C4-2B (cell line): Measurements from ENCODE around the gene SLC35A1.

Experiments
- H3K27ac ChIP-seq: fragments of 450-650 bp; 2 replicates; pipeline ENCODE4 v1.5.1; 2017
- CTCF ChIP-seq: fragments of 450-650 bp; conservative IDR thresholded peaks from 2 replicates; pipeline ENCODE4 v1.5.1; 2017; ENCODE audit warnings: mild to moderate bottlenecking
- ZFX ChIP-seq: fragments of 450-650 bp; IDR thresholded peaks from 2 replicates; pipeline ENCODE4 v1.6.1; 2017

Gene SLC35A1

GRCh38 chr6:87472525-87473418 lies at the start of gene SLC35A1:
TSS of gene SLC35A1 (plus strand) at chr6:87472974. CDS start at chr6:87473004, 30 bp downstream.
- H3K27ac ChIP-seq: peak within 1 kb of the TSS; percentile 78
- TF ChIP-seq CTCF (no peak), ZFX (peak; percentile 23; the same call in 1 of the 2 replicates)

- no peak overlapping the region for H3K27ac ChIP-seq
- TF ChIP-seq ZFX (no peak), CTCF (no peak)
Measured at GRCh38 chr6:87426789-87427188, 46.0 kb upstream of the SLC35A1 start.

- no peak for TF ChIP-seq ZFX
- no peak for TF ChIP-seq CTCF
- H3K27ac ChIP-seq: no peak overlapping the region
Measured at GRCh38 chr6:87430499-87430898, 42.3 kb upstream of the SLC35A1 start.

GRCh38 chr6:87431263-87431662 lies 41.5 kb upstream of the SLC35A1 start:
- no peak overlapping the region for H3K27ac ChIP-seq
- TF ChIP-seq CTCF (no peak), ZFX (no peak)

- TF ChIP-seq CTCF (no peak), ZFX (no peak)
- no peak overlapping the region for H3K27ac ChIP-seq
Measured at GRCh38 chr6:87436435-87436834, 36.3 kb upstream of the SLC35A1 start.

- TF ChIP-seq CTCF: no peak
- no peak for TF ChIP-seq ZFX
- H3K27ac ChIP-seq: no peak overlapping the region
Measured at GRCh38 chr6:87441711-87442110, 31.1 kb upstream of the SLC35A1 start.

GRCh38 chr6:87444362-87444761 lies 28.4 kb upstream of the SLC35A1 start:
- no peak for TF ChIP-seq ZFX
- TF ChIP-seq CTCF: no peak

More at GRCh38 chr6:87444362-87444761, 28.4 kb upstream of the SLC35A1 start:
- no peak overlapping the region for H3K27ac ChIP-seq
